Neural crest cell (in vitro differentiated cells): Measurements from ENCODE around the gene PRKAR1B. TPM values are rescaled to one million over a fixed set of nuclear protein-coding genes. Genes with fewer than 3 reads are reported as not detected.

ENCODE experiments used
- DNase-seq: peaks from one replicate; pipeline ENCODE4 v3.0.0; 2021; ENCODE audit warnings: low read depth, mixed read lengths, low spot score
- H3K27ac Mint-ChIP-seq: one replicate; pipeline ENCODE4 v1.8.0; 2021; ENCODE audit warnings: mild to moderate bottlenecking, mixed read lengths; ENCODE audit not compliant: unreplicated experiment
- H3K27me3 Mint-ChIP-seq: 2 replicates; pipeline ENCODE4 v1.8.0; 2021; ENCODE audit warnings: low read depth, mild to moderate bottlenecking, mixed read lengths
- H3K36me3 Mint-ChIP-seq: 2 replicates; pipeline ENCODE4 v1.8.0; 2021; ENCODE audit warnings: low read depth, mild to moderate bottlenecking, mixed read lengths
- H3K4me1 Mint-ChIP-seq: 2 replicates; pipeline ENCODE4 v1.8.0; 2021; ENCODE audit warnings: mixed read lengths
- H3K4me3 Mint-ChIP-seq: one replicate; pipeline ENCODE4 v1.8.0; 2021; ENCODE audit warnings: mild to moderate bottlenecking, mixed read lengths
- H3K9me3 Mint-ChIP-seq: 2 replicates; pipeline ENCODE4 v1.8.0; 2021; ENCODE audit warnings: mixed read lengths
- total RNA-seq: library from RNA; stranded (reverse); gene quantifications from 2 replicates; pipeline ENCODE4 v1.2.1, GENCODE V29; 2021
- TF ChIP-seq, protein P1 (sequence below): fragments of 200-600 bp; sonication (generic); conservative IDR thresholded peaks from 2 replicates; pipeline ENCODE4 v1.5.0; 2021; ENCODE audit warnings: antibody characterized with exemption, mild to moderate bottlenecking

Gene PRKAR1B
- total RNA-seq, 1 donor from 2014 or later: 9.5 TPM

DNA sequence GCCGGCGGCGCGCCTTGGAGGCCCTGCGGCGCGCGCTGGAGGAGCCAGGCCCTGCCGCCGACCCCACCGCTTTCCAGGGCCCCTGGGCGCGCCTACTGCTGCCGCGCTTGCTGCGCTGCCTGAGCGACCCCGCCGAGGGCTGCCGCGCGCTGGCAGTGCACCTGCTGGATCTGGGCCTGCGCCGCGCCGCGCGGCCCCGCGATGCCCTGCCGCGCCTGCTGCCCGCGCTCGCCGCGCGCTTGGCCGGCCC is 302 bp downstream of the PRKAR1B start:
- H3K27ac Mint-ChIP-seq: no peak overlapping the region

DNA sequence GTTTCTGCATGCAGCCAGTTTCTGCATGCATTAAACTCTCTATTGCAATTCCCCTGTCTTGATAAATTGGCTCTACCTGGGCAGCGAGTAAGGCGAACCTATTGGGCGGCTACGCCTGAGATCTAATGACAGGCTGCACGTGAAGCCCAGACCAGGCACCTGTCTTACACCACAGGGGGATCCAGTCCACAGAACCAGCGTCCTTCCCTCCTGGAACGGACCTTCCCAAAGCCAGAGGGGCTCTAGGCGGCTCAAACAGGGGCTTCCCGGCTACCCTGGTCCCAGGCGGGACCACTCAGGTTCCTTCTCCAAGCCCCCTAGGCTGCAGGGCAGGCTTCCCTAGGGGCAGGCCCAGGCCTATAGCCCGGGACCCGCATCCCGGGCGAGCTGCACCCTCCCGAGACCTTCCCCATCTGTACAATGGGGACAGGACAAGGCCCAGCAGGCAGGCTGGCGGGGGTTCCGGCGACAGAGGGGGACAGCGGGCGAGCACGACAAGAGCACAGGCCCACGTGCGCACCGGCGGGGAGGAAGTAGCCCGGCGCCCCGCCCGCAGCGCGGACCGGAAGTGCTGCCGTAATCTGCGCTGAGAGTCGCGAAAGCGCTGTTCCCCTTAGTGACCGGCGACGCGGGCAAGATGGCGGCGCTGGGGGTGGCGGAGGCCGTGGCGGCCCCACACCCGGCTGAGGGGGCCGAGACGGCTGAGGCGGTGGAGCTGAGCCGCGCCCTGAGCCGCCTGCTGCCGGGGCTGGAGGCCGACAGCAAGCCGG is 812 bp downstream of the PRKAR1B start, which contains the start of gene DNAAF5:
Gene DNAAF5 (plus strand): TSS at position 616 of the 770 bp plus-strand sequence. CDS start 22 bp downstream, at position 638.
- peak; percentile 79 for DNase-seq
- TF ChIP-seq, protein P1, sequence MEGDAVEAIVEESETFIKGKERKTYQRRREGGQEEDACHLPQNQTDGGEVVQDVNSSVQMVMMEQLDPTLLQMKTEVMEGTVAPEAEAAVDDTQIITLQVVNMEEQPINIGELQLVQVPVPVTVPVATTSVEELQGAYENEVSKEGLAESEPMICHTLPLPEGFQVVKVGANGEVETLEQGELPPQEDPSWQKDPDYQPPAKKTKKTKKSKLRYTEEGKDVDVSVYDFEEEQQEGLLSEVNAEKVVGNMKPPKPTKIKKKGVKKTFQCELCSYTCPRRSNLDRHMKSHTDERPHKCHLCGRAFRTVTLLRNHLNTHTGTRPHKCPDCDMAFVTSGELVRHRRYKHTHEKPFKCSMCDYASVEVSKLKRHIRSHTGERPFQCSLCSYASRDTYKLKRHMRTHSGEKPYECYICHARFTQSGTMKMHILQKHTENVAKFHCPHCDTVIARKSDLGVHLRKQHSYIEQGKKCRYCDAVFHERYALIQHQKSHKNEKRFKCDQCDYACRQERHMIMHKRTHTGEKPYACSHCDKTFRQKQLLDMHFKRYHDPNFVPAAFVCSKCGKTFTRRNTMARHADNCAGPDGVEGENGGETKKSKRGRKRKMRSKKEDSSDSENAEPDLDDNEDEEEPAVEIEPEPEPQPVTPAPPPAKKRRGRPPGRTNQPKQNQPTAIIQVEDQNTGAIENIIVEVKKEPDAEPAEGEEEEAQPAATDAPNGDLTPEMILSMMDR: no peak
- peaks cover 34% of the 10 kb centered on the region for H3K36me3 Mint-ChIP-seq
- H3K27me3 Mint-ChIP-seq: no peaks in the 10 kb centered on the region
- peaks cover 18% of the 10 kb centered on the region for H3K9me3 Mint-ChIP-seq
- H3K4me1 Mint-ChIP-seq: peaks cover 21% of the 10 kb centered on the region
- H3K27ac Mint-ChIP-seq: no peak within 1 kb of the TSS
- peak within 1 kb of the TSS; percentile 81 for H3K4me3 Mint-ChIP-seq

More for the DNA sequence above, 302 bp downstream of the PRKAR1B start:
- Mint-ChIP-seq H3K4me3 (no peak overlapping the region), H3K9me3 (peaks cover 16% of the 10 kb centered on the region), H3K27me3 (no peaks in the 10 kb centered on the region), H3K4me1 (peaks cover 21% of the 10 kb centered on the region), H3K36me3 (peaks cover 31% of the 10 kb centered on the region)
- TF ChIP-seq, protein P1: no peak
- no peak for DNase-seq

DNA sequence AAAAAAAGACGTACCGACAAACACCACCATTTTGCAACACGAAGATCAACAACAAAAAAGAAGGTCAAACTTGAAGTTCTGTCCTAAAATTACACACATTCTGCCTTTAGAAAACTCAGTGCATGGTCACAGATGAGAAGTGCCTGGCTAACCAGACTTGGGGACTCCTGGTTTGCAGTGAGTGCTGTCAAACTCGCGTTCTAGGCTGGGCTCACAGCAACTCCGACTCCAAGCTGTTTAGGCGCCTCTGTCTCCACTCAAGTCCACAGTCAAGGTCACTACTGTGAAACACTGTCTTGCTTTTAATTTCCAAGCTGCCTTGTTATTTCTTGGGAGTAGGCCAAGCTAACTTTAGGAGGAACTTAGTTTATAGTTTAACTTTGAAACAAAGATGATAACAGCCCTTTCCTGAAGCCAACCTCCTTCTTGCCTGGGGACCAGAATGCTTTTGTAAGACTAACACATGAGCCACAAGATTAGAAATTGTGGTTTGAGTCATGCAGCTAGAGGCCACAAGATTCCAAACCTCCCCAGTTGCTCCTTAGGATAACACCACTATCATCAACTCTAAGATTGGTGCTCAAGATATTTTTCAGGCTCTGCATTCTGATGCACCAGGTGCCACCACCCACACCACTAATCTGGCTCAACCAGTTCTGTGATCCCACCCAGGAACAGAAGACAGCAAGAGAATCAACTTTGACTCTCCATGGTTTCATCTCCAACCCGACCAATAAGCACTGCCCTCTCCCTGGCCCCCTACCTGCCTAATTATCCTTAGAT is 1.7 kb downstream of the PRKAR1B start:
- H3K9me3 Mint-ChIP-seq: peaks cover 18% of the 10 kb centered on the region
- H3K27ac Mint-ChIP-seq: no peak overlapping the region
- H3K27me3 Mint-ChIP-seq: no peaks in the 10 kb centered on the region
- TF ChIP-seq, protein P1: no peak
- no peak for DNase-seq
- H3K4me3 Mint-ChIP-seq: peak overlapping the region; percentile 81
- peaks cover 37% of the 10 kb centered on the region for H3K36me3 Mint-ChIP-seq
- H3K4me1 Mint-ChIP-seq: peaks cover 21% of the 10 kb centered on the region

DNA sequence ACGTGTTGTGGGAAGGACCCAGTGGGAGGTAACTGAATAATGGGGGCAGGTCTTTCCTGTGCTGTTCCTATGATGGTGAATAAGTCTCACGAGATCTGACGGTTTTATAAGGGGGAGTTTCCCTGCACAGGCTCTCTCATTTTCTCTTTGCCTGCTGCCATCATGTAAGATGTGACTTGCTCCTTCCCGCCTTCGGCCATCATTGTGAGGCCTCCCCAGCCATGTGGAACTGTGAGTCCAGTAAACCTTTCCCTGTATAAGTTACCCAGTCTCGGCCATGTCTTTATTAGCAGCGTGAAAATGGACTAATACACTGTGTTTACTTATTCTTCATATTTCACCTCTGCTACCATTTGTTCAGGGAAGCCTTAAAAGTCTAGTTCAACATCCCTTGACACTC is 2.8 kb downstream of the PRKAR1B start:
- Mint-ChIP-seq H3K36me3 (peaks cover 37% of the 10 kb centered on the region), H3K4me1 (peaks cover 16% of the 10 kb centered on the region), H3K9me3 (peaks cover 18% of the 10 kb centered on the region), H3K27me3 (no peaks in the 10 kb centered on the region), H3K4me3 (peak overlapping the region; percentile 81), H3K27ac (no peak overlapping the region)
- TF ChIP-seq, protein P1: no peak
- no peak for DNase-seq

DNA sequence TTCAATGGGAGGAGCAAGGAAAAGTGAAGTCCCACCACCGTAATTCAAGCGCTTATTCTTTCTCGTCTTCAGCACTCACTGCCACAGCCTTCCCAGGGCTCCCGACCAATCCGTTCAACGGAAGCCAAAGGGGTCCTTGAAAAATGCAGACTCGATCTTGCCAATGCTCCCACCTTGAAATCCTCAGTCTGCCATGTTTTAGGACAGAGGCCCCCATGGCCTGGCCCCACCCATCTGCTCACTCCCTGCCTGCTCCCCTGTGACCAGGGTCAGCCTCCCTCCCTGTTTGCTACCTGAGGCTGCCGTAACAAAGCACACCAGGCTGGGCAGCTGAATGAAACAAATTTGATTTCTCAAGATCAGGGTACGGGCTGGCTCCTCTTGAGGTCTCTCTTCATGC is 3.5 kb downstream of the PRKAR1B start:
- peaks cover 16% of the 10 kb centered on the region for H3K4me1 Mint-ChIP-seq
- DNase-seq: no peak
- H3K36me3 Mint-ChIP-seq: peaks cover 37% of the 10 kb centered on the region
- TF ChIP-seq, protein P1: no peak
- no peaks in the 10 kb centered on the region for H3K27me3 Mint-ChIP-seq
- H3K27ac Mint-ChIP-seq: no peak overlapping the region
- H3K9me3 Mint-ChIP-seq: peaks cover 18% of the 10 kb centered on the region
- H3K4me3 Mint-ChIP-seq: no peak overlapping the region
